Ramos (cell line): ENCODE results near the gene VAMP3.
"Not testable (repeated sequence)": the region's sequence is repeated elsewhere in the genome, so short reads cannot be mapped to it uniquely, and the experiment has no call there.

ENCODE experiments used
- in situ Hi-C: fragments of 300-500 bp; cut with MboI; formaldehyde crosslinking; loops from one replicate; pipeline ENCODE4 v1.14.3; 2022; ENCODE audit warnings: low sequenced_read_pairs; ENCODE audit not compliant: unreplicated experiment

The VAMP3 gene

DNA sequence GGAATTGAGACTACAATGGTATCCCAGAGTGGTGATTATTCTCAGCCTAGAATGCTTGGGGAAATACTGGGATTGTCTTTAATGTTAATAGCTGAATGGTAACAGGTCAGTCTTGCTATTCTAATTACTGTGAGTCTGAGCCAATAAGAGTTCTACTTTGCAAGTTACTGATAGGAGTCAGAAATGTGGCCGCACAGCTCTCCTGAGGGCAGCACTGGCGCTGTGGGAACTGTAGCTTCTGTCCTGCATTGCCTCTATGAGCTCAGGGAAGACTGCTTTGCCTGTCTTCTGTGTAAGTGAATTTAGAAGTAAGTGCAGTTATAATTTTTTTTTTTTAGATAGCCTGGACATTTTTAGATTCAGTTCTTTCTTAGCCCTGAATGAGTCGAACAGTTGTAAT lies 10.0 kb upstream of the VAMP3 start:
- in situ Hi-C loops, result no loop called here

DNA sequence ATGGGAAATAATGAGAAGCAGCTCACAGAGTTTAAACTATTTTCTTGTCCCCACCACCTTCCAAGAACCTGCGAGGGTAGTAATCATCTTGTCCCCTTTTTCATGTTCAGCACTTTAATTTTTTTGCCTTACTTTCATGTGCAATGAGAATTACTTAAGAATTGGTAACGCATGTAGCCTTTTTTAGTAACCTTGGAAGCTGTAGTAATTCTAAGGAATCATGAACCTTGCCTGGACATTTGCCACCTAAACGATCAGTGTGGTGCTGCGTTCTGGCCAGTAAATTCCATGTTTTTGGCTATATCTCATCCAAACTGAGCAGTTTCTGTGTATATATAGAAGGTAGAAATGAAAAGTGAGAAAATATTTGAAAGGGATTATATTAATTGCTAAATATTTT lies 3.9 kb upstream of the VAMP3 start:
- in situ Hi-C loops, result no loop called here

DNA sequence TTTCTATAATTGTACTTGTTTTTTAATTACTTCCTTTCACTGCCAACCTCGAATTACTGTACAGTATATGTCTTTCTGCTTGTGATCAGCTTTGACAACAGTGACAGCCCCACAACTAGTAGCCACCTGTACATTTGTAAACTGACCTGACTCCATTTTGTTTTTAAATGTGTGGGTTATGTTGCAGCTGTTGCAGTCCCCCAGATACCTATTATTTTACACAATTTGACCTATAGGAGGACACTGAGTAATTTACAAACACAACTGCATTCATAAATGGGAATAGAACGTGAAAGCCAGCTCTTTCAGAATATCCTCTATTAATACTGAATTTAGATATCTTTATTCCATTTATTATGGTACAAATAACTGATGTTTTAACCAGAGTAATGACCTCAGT lies 2.5 kb upstream of the VAMP3 start:
- in situ Hi-C loops, result no loop called here

DNA sequence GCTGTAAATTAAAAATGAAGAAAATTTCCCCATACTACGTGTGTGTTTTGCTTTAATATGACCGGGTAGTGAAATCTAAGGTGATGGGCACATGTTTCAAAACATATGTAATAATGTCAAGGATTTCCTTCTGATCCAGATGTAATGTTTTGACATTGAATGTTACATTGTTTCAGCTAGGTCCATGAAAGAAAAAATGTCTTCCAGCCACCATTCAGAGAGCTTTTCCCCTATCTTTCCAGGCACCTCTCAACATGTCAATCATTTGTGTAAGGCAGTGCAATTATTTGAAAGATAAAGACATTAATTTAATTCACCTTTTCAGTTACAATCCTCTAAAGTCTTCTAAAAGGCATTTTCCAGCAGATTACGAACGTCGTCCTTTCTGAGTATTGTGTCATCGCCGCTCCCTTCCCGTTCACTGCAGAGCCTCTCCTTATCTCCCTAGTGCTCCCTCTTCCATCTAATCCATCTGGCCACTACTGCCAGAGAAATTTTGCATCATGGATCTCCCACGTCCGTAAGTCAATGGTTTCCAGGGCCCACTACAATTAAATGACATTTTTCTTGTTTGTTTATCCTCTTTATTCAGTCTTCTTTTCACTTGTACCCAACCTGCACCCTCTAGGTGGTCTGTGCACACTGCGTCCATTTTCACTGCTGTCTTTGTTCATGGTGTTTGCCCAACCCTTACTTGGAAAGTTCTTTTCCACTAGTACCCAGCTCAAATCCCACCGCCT lies 1.3 kb upstream of the VAMP3 start:
- in situ Hi-C loops, result no loop called here

DNA sequence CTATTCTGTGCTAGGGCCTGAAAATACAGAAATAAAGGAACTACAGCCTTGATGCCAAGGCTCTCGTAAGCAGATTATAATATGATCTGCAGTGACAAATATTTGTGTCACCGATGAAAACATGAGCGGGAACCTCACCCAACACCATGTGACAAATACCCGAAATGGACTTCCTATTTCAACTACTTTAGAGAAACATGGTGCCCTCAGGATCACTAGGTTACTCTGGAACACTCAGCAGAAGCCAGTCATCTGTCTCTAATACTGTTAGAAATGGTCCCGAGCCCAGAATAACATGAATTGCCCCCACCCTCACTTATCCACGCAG lies 463 bp upstream of the VAMP3 start:
- in situ Hi-C loops, result no loop called here

DNA sequence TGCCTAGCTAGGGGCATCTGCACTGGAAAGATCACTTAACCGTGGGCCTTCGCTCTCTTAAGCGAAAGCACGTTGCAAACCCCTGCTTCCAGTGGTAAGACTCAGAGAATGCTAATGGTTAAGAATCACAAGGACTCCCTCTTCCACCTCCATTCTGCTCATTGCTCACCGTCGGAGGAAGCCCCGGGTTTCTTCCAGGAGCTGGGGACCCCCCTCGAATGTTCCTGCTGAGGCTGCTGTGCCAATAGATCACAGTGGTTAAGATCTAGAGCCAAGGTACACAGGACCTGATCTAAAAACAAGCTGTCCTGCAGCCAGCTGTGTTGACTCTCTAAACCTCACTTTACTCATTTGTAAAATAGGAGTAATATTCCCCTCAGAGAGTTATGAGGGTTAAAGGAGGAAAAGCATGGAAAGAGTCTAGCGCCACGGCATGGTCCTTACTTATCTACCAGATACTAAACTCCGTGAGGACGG lies 765 bp downstream of the VAMP3 start:
- in situ Hi-C loops, result no loop called here

DNA sequence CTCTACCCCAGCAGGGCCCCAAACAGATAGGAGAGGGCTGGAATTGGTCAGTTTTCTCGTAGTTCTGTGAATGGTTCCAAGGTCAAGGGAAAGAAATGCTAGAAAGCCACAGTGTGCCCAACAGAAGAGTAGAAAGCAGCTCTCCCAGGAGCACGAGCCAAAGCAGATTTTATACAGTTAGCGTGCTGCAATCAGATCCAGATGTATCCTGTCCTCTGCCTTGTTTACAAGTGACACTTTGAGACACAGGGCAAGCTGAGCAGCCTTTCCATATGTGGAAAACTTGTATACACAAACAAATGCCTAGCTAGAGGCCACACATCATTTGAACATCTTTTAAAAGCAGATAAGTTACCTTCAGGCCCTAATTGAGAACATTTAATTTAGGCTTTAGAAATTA lies 6.5 kb downstream of the VAMP3 start:
- in situ Hi-C loops, result no loop called here

DNA sequence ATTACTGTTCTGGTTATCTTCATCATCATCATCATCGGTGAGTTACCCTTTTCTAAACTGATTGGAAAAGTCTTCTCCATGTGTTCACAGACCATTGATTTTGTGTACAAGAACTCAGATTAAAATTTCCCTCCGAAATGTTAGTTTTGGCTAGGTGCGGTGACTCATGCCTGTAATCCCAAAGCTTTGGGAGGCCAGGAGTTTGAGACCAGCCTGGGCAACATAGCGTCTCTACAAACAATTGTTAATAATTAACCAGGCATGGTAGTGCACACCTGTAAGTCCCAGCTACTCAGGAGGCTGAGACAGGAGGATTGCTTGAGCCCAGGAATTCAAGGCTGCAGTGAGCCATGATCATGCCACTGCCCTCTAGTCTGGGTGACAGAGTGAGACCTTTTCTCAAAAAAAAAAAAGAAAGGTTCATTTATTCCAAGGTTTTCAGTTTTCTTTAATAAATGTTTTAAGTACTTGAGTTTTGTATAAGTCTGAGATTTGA lies 7.1 kb downstream of the VAMP3 start:
- in situ Hi-C loops, result no loop called here

DNA sequence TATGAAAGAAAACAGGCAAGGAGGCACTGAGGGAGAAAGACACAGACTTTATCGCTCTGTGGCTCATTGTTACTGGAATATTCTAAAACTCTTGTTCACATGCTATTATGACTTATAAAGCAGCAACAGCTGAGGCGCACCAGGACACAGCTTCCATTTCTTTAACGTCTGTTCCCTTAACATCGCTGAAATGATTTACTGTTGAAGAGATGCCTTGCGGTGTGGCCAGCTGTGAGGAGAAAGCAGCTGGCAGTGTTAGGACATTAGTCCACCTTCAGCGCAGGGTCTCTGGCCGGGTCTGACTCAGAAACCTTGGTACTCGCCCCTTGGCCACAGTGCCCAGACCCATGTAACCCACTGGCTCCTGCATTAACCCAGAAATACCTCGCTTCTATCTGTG lies 9.9 kb downstream of the VAMP3 start:
- in situ Hi-C loops, result no loop called here

DNA sequence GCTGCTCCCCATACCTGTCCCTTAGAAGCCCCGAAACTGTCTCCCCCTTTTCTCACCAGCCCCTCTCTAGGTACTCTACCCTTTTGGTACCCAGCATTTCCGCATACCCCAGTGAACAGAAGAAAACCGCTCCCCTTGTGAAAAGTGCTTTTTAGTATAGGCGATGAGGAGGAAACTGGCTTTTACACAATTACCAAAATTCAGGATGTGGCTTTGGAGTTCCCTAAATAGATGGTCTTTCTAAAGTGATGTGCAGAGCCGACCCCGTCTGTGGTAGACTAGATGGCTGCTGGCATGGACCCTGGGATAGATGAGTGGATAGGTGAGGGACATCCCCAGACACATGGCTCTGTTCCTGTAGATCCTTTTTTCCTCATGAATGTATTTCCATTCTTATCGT lies 10.4 kb downstream of the VAMP3 start:
- in situ Hi-C loops, result no loop called here

DNA sequence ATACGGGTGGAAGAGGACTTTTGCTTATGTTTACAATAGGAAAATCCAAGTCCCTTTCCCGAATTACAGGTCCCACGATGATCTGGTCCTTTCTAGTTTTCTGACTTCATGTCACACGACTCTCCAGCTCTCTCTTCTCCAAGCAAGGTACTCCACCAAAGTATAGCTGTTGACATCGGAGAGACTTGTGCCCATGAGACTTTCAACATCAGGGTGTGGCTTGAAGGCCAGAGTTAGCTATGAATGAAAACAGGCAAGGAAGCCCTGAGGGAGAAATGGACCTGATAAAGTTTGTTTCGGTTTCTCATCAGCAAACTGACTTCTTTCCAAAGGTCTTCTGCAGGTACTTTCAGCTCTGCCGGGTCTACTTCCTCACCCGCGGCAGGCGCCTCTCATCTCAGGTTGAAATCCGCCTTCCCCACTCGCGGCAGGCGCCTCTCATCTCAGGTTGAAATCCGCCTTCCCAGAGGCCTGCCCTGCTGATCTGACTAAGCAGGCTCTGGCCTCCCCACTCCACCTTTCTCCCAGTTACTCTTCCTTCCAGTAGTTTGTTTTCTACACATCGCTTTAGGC lies 10.9 kb downstream of the VAMP3 start:
- in situ Hi-C loops, result no loop called here

DNA sequence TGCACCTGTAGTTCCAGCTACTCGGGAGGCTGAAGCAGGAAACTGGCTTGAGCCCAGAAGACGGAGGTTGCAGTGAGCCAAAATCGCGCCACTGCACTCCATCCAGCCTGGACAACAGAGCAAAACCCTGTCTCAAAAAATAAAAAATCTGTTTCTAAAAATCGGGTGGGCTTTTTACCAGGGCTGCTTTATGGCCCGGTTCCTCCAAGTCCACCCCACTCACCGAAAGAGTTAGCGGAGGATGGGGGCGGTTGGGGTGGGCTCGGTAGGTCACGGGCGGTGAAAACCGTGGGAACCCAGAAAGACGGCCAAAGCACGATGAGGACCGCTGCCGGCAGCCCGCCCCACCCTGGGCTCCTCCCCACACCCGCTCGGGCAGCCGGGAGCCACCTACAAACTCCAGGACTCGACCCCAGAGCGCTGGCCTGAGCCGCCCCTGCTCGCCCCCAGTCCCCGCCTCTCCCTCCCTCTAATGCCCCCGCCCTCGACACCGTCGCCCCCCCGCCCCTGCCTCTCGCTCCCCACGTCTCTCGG lies 12.1 kb downstream of the VAMP3 start:
- in situ Hi-C loops, result no loop called here

DNA sequence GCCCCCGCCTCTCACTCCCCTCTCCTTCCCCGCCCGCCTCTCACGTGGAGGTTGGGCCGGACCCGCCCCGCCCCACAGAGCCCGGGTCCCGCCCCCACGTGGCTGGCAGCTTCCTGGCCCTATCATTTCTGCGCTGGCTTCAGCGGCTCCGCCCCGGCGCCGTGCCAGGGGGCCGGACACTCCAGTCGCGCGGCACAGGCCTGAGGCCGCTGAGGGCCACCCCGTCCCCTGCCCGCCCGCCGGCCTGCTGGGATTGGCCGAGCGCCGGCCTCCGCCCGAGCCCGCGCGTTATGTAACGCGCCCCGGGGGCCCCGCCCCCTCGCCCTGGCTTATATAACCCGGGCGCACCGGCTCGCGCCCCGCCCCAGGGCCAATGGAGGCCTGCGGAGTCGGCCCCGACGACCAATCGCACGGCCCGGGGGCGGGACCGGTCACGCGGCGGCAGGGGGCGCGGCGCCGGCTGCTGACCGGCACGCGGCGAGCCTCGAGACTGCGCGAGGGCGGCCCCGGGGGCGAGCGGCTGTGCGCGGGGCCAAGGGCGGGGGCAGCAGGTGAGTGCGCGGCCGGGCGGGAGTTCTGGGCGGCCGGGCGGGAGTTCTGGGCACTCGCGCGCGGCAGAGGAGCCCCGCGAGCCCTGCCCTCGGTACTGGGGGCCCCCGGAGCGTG lies 12.9 kb downstream of the VAMP3 start, which contains the start of gene PER3:
PER3 (plus strand) TSS at position 466 of the 666 bp plus-strand sequence. CDS start 587 bp downstream, outside the sequence.
- in situ Hi-C loops, result no loop called here

DNA sequence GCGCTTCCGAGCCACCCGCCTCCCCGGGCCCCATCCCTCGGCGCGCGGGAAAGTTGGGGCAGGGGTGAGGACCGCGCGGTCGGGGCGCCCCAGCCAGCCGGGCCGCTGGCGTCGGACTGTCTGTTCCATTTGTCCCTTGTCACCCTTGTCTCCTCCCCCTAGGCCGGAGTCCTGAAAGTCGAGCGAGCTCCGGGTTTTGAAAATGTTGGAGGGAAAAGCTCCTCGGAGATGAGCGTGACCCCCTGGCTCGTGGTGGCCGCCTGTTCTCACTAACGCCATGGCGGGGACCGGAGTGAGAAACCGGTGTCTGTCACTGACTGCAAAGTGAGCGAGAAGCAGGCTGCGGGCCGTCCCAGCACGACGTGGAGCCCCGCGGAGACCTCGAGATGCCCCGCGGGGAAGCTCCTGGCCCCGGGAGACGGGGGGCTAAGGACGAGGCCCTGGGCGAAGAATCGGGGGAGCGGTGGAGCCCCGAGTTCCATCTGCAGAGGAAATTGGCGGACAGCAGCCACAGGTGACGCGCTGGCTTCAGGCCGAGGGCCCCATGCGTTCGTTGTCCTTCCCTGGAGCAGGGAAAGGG lies 13.5 kb downstream of the VAMP3 start:
- in situ Hi-C loops, result no loop called here

DNA sequence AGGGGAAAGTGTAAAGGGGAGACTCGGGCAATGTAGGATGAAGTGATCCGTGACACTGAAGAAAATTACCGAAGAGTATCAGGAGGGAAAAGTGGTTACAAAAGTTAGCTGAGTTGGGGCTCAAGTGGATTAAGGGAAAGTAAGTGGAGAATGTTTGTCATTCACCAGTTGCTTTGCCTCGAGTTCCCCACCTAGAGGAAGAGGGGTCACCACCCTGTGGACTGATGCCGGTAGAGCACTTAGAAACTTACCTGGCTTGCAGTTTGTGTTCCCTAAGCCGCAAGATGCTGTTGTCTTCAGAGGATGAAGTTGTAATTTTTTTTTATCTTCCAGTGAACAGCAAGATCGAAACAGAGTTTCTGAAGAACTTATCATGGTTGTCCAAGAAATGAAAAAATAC lies 14.0 kb downstream of the VAMP3 start:
- in situ Hi-C loops, result no loop called here

DNA sequence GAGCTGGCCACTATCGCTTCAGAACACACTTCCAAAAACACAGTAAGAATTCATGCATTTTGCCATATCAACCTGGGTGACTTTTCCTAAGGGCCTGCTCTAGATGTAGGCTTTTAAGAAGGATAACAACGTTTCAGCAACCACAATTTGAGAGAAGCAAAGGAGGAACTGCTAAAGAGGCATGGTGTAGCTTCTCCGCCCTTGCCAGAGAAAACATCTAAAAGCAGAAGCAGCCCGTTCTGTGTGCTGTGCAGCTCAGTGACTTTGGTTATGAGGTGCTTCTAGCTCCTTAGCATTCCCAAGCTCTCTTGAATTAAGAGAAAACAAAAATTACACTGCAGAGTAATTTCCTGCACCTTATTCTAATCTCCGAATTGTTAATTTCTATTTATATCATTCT lies 15.7 kb downstream of the VAMP3 start:
- in situ Hi-C loops, result no loop called here

DNA sequence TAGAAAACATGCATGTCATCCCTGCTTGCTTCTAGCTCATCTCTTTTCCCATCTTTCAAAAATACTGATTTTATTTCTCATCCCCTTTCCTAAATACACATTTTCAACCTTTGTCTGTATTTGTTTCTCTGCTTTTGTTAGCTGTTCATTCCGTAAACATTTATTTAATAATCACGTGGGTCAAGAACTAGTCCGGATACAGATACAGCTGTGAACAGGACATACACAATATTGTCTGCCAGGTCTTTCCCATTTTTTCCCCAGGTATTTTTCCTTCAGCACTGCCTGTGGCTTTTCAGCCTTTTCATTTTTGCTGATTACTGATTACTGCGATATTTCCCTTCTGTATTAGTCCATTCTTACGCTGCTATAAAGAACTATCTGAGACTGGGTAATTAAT lies 18.7 kb downstream of the VAMP3 start:
- in situ Hi-C loops, result no loop called here

DNA sequence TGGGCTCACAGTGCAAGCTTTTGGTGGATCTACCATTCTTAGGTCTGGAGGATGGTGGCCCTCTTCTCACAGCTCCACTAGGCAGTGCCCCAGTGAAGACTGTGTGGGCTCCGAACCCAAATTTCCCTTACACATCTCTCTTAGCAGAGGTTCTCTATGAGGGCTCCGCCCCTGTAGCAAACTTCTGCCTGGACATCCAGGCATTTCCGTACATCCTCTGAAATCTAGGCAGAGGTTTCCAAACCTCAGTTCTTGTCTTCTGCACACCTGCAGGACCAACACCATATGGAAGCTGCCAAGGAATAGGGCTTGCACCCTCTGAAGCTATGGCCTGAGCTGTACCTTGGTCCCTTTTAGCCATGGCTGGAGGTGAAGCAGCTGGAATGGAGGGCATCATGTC lies 19.9 kb downstream of the VAMP3 start:
- in situ Hi-C loops, result not testable (repeated sequence)

DNA sequence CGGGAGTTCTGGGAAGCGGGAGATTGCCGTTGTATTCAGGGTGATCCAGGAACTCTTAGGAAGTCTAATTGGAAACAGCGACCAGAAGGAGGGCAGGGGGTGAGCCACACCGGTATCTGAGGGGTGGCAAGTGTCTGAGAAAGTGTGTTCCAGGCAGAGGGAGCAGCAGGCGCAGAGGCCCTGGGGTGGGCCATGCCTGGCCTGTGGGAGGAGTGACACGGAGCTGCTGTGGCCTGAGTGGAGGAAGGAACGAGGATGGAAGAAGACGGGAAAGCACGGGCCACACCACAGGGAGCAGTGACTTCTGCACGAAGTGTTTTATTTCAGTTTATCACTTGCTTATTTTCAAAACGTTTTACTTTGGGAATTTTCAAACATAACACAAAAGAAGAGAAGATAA lies 24.3 kb downstream of the VAMP3 start:
- in situ Hi-C loops, result no loop called here

DNA sequence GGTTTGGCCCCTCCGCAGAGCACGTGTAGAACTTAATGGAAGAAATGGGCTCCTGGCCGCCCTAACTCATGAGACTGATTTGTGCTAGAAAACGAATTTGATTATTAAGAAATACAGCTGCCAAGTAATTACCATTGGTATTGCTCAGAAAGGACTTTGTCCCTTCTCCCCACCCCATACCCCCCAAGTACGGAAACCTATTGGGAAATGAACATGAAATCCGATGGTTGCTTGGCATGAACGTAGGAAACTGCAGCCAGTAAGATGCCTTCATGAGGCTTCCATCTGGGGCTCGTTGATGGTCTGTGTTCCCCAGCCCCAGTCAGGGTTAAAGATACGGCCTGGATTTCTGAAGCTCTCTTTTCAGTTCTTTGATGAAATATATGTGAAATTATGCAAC lies 34.4 kb downstream of the VAMP3 start:
- in situ Hi-C loops, result no loop called here
